ENCODE data around the gene NUDCD2.
"Not testable (repeated sequence)": the region's sequence is repeated elsewhere in the genome, so short reads cannot be mapped to it uniquely, and the experiment has no call there.

The NUDCD2 gene

GRCh38 chr5:163410505-163410904 lies 49.4 kb downstream of the NUDCD2 start:
- no peaks in the 10 kb centered on the region for H3K9me3 ChIP-seq (ENCODE audit: control insufficient read depth, insufficient read depth, low read length)
- H3K4me1 ChIP-seq (ENCODE audit: control insufficient read depth, insufficient read depth, low read length) = no peaks in the 10 kb centered on the region
- H3K36me3 ChIP-seq (ENCODE audit: control insufficient read depth, insufficient read depth, low read length) = no peaks in the 10 kb centered on the region
- H3K9ac ChIP-seq (ENCODE audit: low read depth, low read length) = no peak overlapping the region
- no peaks in the 10 kb centered on the region for H3K27me3 ChIP-seq (ENCODE audit: control insufficient read depth, insufficient read depth, low read length)
- H3K4me3 ChIP-seq (ENCODE audit: low read depth, low read length) = no peak overlapping the region

GRCh38 chr5:163409384-163409783 lies 50.5 kb downstream of the NUDCD2 start:
- no peak overlapping the region for H3K9ac ChIP-seq (ENCODE audit: low read depth, low read length)
- no peaks in the 10 kb centered on the region for H3K4me1 ChIP-seq (ENCODE audit: control insufficient read depth, insufficient read depth, low read length)
- no peaks in the 10 kb centered on the region for H3K9me3 ChIP-seq (ENCODE audit: control insufficient read depth, insufficient read depth, low read length)
- H3K27me3 ChIP-seq (ENCODE audit: control insufficient read depth, insufficient read depth, low read length) = no peaks in the 10 kb centered on the region
- no peak overlapping the region for H3K4me3 ChIP-seq (ENCODE audit: low read depth, low read length)
- no peaks in the 10 kb centered on the region for H3K36me3 ChIP-seq (ENCODE audit: control insufficient read depth, insufficient read depth, low read length)

GRCh38 chr5:163408311-163408923 lies 51.5 kb downstream of the NUDCD2 start:
- Histone ChIP-seq H3K36me3 (ENCODE audit: control insufficient read depth, insufficient read depth, low read length) (no peaks in the 10 kb centered on the region), H3K27me3 (ENCODE audit: control insufficient read depth, insufficient read depth, low read length) (no peaks in the 10 kb centered on the region), H3K4me1 (ENCODE audit: control insufficient read depth, insufficient read depth, low read length) (no peaks in the 10 kb centered on the region), H3K9me3 (ENCODE audit: control insufficient read depth, insufficient read depth, low read length) (no peaks in the 10 kb centered on the region), H3K4me3 (ENCODE audit: low read depth, low read length) (no peak overlapping the region), H3K9ac (ENCODE audit: low read depth, low read length) (no peak overlapping the region)

DNA sequence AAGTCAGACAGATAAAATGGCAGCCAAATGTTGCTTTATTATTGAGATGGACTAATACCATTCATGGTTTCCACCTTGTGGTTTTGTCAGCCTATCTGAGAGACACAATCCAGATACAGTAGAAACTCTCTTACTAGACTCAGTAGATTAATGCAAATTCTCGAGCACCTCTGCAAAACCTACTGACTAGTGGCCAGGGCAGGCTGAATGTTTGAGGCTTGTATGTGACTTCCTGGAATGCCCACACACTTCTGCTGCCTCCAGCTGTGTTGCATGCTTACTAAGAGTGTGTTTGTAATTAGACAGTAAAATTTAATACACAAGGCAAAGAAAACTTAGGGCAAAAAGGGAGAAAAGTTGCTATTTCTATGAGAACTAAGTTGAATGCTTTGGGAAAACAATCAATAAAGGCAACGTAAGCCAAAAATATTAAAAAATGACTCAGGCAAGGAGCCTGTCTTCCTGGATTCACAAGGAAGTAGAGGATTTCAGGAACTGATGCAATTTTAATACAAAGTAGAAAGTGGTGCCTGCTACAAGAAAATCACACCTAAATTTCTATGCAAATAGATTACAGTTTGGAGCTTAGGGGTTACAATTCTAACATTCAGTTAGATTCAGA lies 52.8 kb downstream of the NUDCD2 start:
- no peaks in the 10 kb centered on the region for H3K27me3 ChIP-seq (ENCODE audit: control insufficient read depth, insufficient read depth, low read length)

DNA sequence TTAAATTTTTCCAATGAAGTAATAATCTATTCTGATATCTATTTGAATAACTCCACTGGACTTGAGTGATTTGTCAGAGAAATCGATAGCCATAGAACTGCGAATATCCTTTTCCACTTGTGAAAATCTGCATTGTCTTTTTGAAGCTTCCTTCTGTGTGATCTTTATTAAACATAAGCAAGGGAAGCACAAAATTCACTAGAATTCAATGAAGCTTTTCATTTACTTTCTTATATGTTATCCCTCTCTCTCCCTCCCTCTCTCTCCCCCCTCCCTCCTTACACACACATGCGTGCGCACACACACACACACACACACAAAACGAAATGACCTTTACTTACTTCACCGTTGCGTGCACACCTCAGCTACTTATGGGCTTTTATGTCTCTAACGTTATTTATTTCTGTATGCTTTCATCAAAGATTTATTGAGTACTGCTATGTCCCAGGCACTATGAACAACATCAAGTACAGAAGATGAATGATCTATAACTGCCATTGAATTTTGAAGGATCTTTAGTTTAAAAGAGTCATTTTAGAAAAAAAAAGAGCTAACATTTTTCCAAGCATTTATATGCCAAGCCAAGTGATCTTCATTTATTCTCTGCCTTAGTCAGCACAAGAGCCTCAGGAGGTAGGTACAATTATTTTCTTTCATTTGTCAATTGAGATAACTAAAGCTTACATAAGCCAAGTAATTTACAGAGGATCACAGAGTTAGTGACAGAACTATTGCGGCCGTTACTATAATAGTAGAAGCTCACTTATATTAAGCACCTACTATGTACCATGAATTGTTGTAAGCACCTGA lies 55.3 kb downstream of the NUDCD2 start:
- H3K9me3 ChIP-seq (ENCODE audit: control insufficient read depth, insufficient read depth, low read length) = no peaks in the 10 kb centered on the region
- H3K36me3 ChIP-seq (ENCODE audit: control insufficient read depth, insufficient read depth, low read length) = no peaks in the 10 kb centered on the region
- H3K27me3 ChIP-seq (ENCODE audit: control insufficient read depth, insufficient read depth, low read length) = no peaks in the 10 kb centered on the region
- H3K9ac ChIP-seq (ENCODE audit: low read depth, low read length) = no peak overlapping the region
- no peak overlapping the region for H3K4me3 ChIP-seq (ENCODE audit: low read depth, low read length)
- no peaks in the 10 kb centered on the region for H3K4me1 ChIP-seq (ENCODE audit: control insufficient read depth, insufficient read depth, low read length)

More for the DNA sequence above, 52.8 kb downstream of the NUDCD2 start:
- H3K9me3 ChIP-seq (ENCODE audit: control insufficient read depth, insufficient read depth, low read length) = no peaks in the 10 kb centered on the region
- H3K9ac ChIP-seq (ENCODE audit: low read depth, low read length) = no peak overlapping the region
- no peaks in the 10 kb centered on the region for H3K4me1 ChIP-seq (ENCODE audit: control insufficient read depth, insufficient read depth, low read length)
- no peaks in the 10 kb centered on the region for H3K36me3 ChIP-seq (ENCODE audit: control insufficient read depth, insufficient read depth, low read length)
- H3K4me3 ChIP-seq (ENCODE audit: low read depth, low read length) = no peak overlapping the region

GRCh38 chr5:163402007-163402406 lies 57.9 kb downstream of the NUDCD2 start:
- Histone ChIP-seq H3K36me3 (ENCODE audit: control insufficient read depth, insufficient read depth, low read length) (no peaks in the 10 kb centered on the region), H3K9ac (ENCODE audit: low read depth, low read length) (no peak overlapping the region)

DNA sequence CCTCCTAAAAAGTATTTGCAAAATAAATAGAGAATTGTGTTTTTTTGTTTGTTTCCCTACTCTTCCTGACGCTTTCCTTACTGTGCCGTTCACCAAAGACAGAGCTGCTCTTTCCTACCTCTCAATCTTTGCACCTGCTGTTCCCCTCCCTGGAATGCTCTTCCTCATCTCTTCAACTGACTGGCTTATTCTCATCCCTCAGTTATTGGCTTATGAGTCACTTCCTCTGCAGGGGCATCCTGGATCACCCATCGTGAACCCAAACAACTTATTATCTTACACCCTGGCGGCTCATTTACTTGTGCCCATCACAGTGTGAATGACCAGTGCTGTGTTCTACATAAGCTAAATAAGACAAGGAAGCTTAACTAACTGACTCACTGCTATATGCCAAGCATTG lies 58.6 kb downstream of the NUDCD2 start:
- Histone ChIP-seq H3K4me3 (ENCODE audit: low read depth, low read length) (no peak overlapping the region), H3K9ac (ENCODE audit: low read depth, low read length) (no peak overlapping the region), H3K9me3 (ENCODE audit: control insufficient read depth, insufficient read depth, low read length) (no peaks in the 10 kb centered on the region), H3K27me3 (ENCODE audit: control insufficient read depth, insufficient read depth, low read length) (no peaks in the 10 kb centered on the region), H3K36me3 (ENCODE audit: control insufficient read depth, insufficient read depth, low read length) (no peaks in the 10 kb centered on the region), H3K4me1 (ENCODE audit: control insufficient read depth, insufficient read depth, low read length) (no peaks in the 10 kb centered on the region)

More at GRCh38 chr5:163402007-163402406, 57.9 kb downstream of the NUDCD2 start:
- H3K4me3 ChIP-seq (ENCODE audit: low read depth, low read length) = no peak overlapping the region
- no peaks in the 10 kb centered on the region for H3K27me3 ChIP-seq (ENCODE audit: control insufficient read depth, insufficient read depth, low read length)
- no peaks in the 10 kb centered on the region for H3K9me3 ChIP-seq (ENCODE audit: control insufficient read depth, insufficient read depth, low read length)
- no peaks in the 10 kb centered on the region for H3K4me1 ChIP-seq (ENCODE audit: control insufficient read depth, insufficient read depth, low read length)

GRCh38 chr5:163399923-163400322 lies 60.0 kb downstream of the NUDCD2 start:
- Histone ChIP-seq H3K27me3 (ENCODE audit: control insufficient read depth, insufficient read depth, low read length) (no peaks in the 10 kb centered on the region), H3K4me3 (ENCODE audit: low read depth, low read length) (no peak overlapping the region), H3K4me1 (ENCODE audit: control insufficient read depth, insufficient read depth, low read length) (no peaks in the 10 kb centered on the region), H3K9ac (ENCODE audit: low read depth, low read length) (no peak overlapping the region), H3K9me3 (ENCODE audit: control insufficient read depth, insufficient read depth, low read length) (no peaks in the 10 kb centered on the region), H3K36me3 (ENCODE audit: control insufficient read depth, insufficient read depth, low read length) (no peaks in the 10 kb centered on the region)

GRCh38 chr5:163397354-163397753 lies 62.5 kb downstream of the NUDCD2 start:
- Histone ChIP-seq H3K27me3 (ENCODE audit: control insufficient read depth, insufficient read depth, low read length) (no peaks in the 10 kb centered on the region), H3K9me3 (ENCODE audit: control insufficient read depth, insufficient read depth, low read length) (no peaks in the 10 kb centered on the region), H3K9ac (ENCODE audit: low read depth, low read length) (no peak overlapping the region)

GRCh38 chr5:163396818-163397340 lies 63.0 kb downstream of the NUDCD2 start:
- H3K4me3 ChIP-seq (ENCODE audit: low read depth, low read length); H3K4me1 ChIP-seq (ENCODE audit: control insufficient read depth, insufficient read depth, low read length); H3K36me3 ChIP-seq (ENCODE audit: control insufficient read depth, insufficient read depth, low read length); H3K9me3 ChIP-seq (ENCODE audit: control insufficient read depth, insufficient read depth, low read length); H3K9ac ChIP-seq (ENCODE audit: low read depth, low read length); H3K27me3 ChIP-seq (ENCODE audit: control insufficient read depth, insufficient read depth, low read length): not testable (repeated sequence)

More at GRCh38 chr5:163397354-163397753, 62.5 kb downstream of the NUDCD2 start:
- Histone ChIP-seq H3K4me3 (ENCODE audit: low read depth, low read length) (no peak overlapping the region), H3K36me3 (ENCODE audit: control insufficient read depth, insufficient read depth, low read length) (no peaks in the 10 kb centered on the region), H3K4me1 (ENCODE audit: control insufficient read depth, insufficient read depth, low read length) (no peaks in the 10 kb centered on the region)
